ENCODE data around the gene RCOR2. TPM values are rescaled to one million over a fixed set of nuclear protein-coding genes. Genes with fewer than 3 reads are reported as not detected.
A peak's percentile ranks its signal among the peaks of the same experiment; 100 is the strongest.

Gene RCOR2
- total RNA-seq, 2 experiments from 2014 or later = 0.17 to 0.19 TPM

GRCh38 chr11:63882555-63883242 lies 34.3 kb downstream of the RCOR2 start:
- Mint-ChIP-seq H3K9me3 (no peaks in the 10 kb centered on the region), H3K36me3 (ENCODE audit: low read depth) (peaks cover 7% of the 10 kb centered on the region), H3K27ac (no peak overlapping the region), H3K4me3 (no peak overlapping the region), H3K27me3 (ENCODE audit: low read depth) (no peaks in the 10 kb centered on the region), H3K4me1 (ENCODE audit: low read depth) (peaks cover 82% of the 10 kb centered on the region)
- no peak for DNase-seq
- intact Hi-C loops (cut with micrococcal nuclease) = no loop called here
- CTCF ChIA-PET = interaction anchor here (0.6 to 4.0 kb wide), 7 partner anchors 9 to 315 kb away, joined by 3 to 18 read pairs (median 5); no protein-coding TSS in a partner anchor

GRCh38 chr11:63880403-63880790 lies 36.6 kb downstream of the RCOR2 start:
- H3K4me1 Mint-ChIP-seq (ENCODE audit: low read depth) = peaks cover 81% of the 10 kb centered on the region
- H3K27me3 Mint-ChIP-seq (ENCODE audit: low read depth) = no peaks in the 10 kb centered on the region
- H3K27ac Mint-ChIP-seq = no peak overlapping the region
- DNase-seq = peak; percentile 19
- no peaks in the 10 kb centered on the region for H3K9me3 Mint-ChIP-seq
- H3K4me3 Mint-ChIP-seq = no peak overlapping the region
- intact Hi-C loops (cut with micrococcal nuclease) = loop anchor here (1.0 kb wide), 1 partner anchor 8 kb away; no protein-coding TSS in a partner anchor
- CTCF ChIA-PET = interaction anchor here (0.6 kb wide), 1 partner anchor 26 kb away, joined by 3 read pairs; no protein-coding TSS in a partner anchor
- H3K36me3 Mint-ChIP-seq (ENCODE audit: low read depth) = peaks cover 7% of the 10 kb centered on the region

- no peaks in the 10 kb centered on the region for H3K9me3 Mint-ChIP-seq
- H3K27ac Mint-ChIP-seq = no peak overlapping the region
- no peaks in the 10 kb centered on the region for H3K27me3 Mint-ChIP-seq (ENCODE audit: low read depth)
- no peak overlapping the region for H3K4me3 Mint-ChIP-seq
- DNase-seq = no peak
- peaks cover 7% of the 10 kb centered on the region for H3K36me3 Mint-ChIP-seq (ENCODE audit: low read depth)
- intact Hi-C loops (cut with micrococcal nuclease) = loop anchor here (1.0 kb wide), 1 partner anchor 7 kb away; no protein-coding TSS in a partner anchor
- peaks cover 79% of the 10 kb centered on the region for H3K4me1 Mint-ChIP-seq (ENCODE audit: low read depth)
- CTCF ChIA-PET = interaction anchor here (0.6 kb wide), 1 partner anchor 25 kb away, joined by 3 read pairs; no protein-coding TSS in a partner anchor
These were observed 37.2 kb downstream of the RCOR2 start for GRCh38 chr11:63879598-63880402.

GRCh38 chr11:63877658-63878241 lies 39.2 kb downstream of the RCOR2 start:
- Mint-ChIP-seq H3K4me1 (ENCODE audit: low read depth) (peaks cover 78% of the 10 kb centered on the region), H3K27ac (no peak overlapping the region), H3K27me3 (ENCODE audit: low read depth) (no peaks in the 10 kb centered on the region), H3K36me3 (ENCODE audit: low read depth) (peaks cover 3% of the 10 kb centered on the region), H3K4me3 (no peak overlapping the region), H3K9me3 (no peaks in the 10 kb centered on the region)
- intact Hi-C loops (cut with micrococcal nuclease) = no loop called here
- no peak for DNase-seq
- CTCF ChIA-PET = interaction anchor here (0.9 kb wide), 2 partner anchors 41 to 43 kb away, joined by 3 to 4 read pairs; no protein-coding TSS in a partner anchor

DNA sequence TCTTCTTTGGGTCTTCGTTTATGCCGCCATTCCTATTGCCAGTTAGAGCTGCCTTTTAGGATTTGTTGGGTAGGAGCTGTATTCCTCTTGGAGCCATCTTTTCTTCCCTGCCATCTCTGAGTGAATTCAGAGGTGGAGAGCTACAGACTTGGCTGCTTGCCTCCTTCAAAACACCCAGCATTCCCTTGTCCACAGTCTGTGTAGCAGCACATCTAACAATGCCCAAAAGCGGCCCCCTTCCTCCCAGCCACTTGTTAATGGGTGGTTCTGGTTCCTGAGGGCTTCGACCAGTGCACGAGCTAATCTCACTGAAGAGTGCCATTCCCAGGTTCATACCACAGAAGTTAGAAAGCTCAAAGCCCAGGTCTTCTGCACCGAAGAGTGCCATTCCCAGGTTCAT lies 40.3 kb downstream of the RCOR2 start:
- no peaks in the 10 kb centered on the region for H3K27me3 Mint-ChIP-seq (ENCODE audit: low read depth)
- no peak for DNase-seq
- H3K9me3 Mint-ChIP-seq = no peaks in the 10 kb centered on the region
- H3K4me3 Mint-ChIP-seq = no peak overlapping the region
- intact Hi-C loops (cut with micrococcal nuclease) = no loop called here
- no peak overlapping the region for H3K27ac Mint-ChIP-seq
- peaks cover 80% of the 10 kb centered on the region for H3K4me1 Mint-ChIP-seq (ENCODE audit: low read depth)
- peaks cover 3% of the 10 kb centered on the region for H3K36me3 Mint-ChIP-seq (ENCODE audit: low read depth)
- CTCF ChIA-PET = interaction anchor here (1.5 to 1.6 kb wide), 2 partner anchors 8 to 10 kb away, joined by 3 to 6 read pairs; no protein-coding TSS in a partner anchor

DNA sequence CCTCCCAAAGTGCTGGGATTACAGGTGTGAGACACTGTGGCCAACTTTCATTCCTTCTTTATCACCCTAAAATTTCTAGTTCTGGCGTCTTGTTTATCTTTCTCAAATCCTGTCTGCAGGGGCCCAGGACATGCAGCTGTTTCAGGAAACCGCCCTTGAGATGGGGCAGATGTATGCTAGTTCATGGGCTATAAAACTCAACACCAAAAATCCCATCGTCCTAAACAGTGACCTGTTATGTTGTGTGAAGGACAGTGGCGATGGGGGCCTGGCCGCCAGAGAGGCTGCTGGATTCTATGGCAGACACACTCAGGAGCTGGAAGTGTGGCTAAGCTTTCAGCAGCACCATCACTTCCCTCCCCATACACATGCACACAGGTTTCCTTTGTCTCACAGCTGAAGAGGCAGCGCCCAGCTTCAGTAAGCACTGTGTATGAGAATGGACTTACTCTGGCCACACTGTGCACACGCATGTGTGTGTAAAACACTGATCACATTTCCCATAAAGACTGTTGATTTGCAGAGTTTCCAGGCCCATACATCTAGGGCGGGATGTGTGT lies 41.4 kb downstream of the RCOR2 start:
- CTCF ChIA-PET = interaction anchor here (0.6 to 1.6 kb wide), 4 partner anchors 9 to 32 kb away, joined by 3 to 6 read pairs (median 3); no protein-coding TSS in a partner anchor
- H3K4me1 Mint-ChIP-seq (ENCODE audit: low read depth) = peaks cover 78% of the 10 kb centered on the region

GRCh38 chr11:63874511-63874910 lies 42.5 kb downstream of the RCOR2 start:
- H3K4me3 Mint-ChIP-seq = no peak overlapping the region
- no peak for DNase-seq
- intact Hi-C loops (cut with micrococcal nuclease) = no loop called here
- no peaks in the 10 kb centered on the region for H3K27me3 Mint-ChIP-seq (ENCODE audit: low read depth)
- H3K27ac Mint-ChIP-seq = no peak overlapping the region
- CTCF ChIA-PET = interaction anchor here (3.3 kb wide), 1 partner anchor 38 kb away, joined by 15 read pairs; no protein-coding TSS in a partner anchor
- H3K4me1 Mint-ChIP-seq (ENCODE audit: low read depth) = peaks cover 78% of the 10 kb centered on the region
- H3K36me3 Mint-ChIP-seq (ENCODE audit: low read depth) = peaks cover 6% of the 10 kb centered on the region
- no peaks in the 10 kb centered on the region for H3K9me3 Mint-ChIP-seq

More for the DNA sequence above, 41.4 kb downstream of the RCOR2 start:
- H3K27me3 Mint-ChIP-seq (ENCODE audit: low read depth) = no peaks in the 10 kb centered on the region
- DNase-seq = no peak
- no peaks in the 10 kb centered on the region for H3K9me3 Mint-ChIP-seq
- H3K4me3 Mint-ChIP-seq = no peak overlapping the region
- intact Hi-C loops (cut with micrococcal nuclease) = no loop called here
- H3K36me3 Mint-ChIP-seq (ENCODE audit: low read depth) = peaks cover 5% of the 10 kb centered on the region
- no peak overlapping the region for H3K27ac Mint-ChIP-seq

- H3K4me3 Mint-ChIP-seq = no peak overlapping the region
- CTCF ChIA-PET = interaction anchor here (0.6 to 3.3 kb wide), 3 partner anchors 10 to 37 kb away, joined by 3 to 15 read pairs (median 8); no protein-coding TSS in a partner anchor
- intact Hi-C loops (cut with micrococcal nuclease) = no loop called here
These were observed 43.7 kb downstream of the RCOR2 start for GRCh38 chr11:63873311-63873710.

DNA sequence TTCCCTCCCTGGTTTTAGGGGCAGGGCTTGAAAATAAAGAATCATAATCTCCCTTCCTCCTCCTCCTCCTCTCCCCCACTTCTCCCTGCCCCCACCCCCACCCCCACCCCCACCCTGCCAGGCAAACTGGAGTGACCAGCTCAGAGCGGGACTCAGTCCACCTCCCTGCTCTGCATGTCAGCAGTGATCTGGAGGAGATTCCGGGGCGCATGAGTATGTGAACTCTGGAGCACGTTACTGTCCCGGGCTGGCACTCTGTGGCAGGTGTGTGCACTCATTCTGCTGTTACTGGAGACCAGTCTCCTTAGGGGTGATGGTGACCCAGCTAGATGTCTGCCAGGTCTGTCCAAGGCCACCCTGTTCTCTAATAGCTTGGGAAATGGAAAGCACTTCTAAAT lies 44.2 kb downstream of the RCOR2 start:
- Mint-ChIP-seq H3K4me1 (ENCODE audit: low read depth) (peaks cover 77% of the 10 kb centered on the region), H3K36me3 (ENCODE audit: low read depth) (peaks cover 3% of the 10 kb centered on the region), H3K27me3 (ENCODE audit: low read depth) (no peaks in the 10 kb centered on the region), H3K4me3 (no peak overlapping the region), H3K27ac (no peak overlapping the region), H3K9me3 (no peaks in the 10 kb centered on the region)
- CTCF ChIA-PET = interaction anchor here (1.3 to 3.3 kb wide), 3 partner anchors 10 to 36 kb away, joined by 6 to 15 read pairs (median 8); no protein-coding TSS in a partner anchor
- DNase-seq = no peak
- intact Hi-C loops (cut with micrococcal nuclease) = loop anchor here (1.0 kb wide), 1 partner anchor 8 kb away; no protein-coding TSS in a partner anchor

More at GRCh38 chr11:63873311-63873710, 43.7 kb downstream of the RCOR2 start:
- peaks cover 6% of the 10 kb centered on the region for H3K36me3 Mint-ChIP-seq (ENCODE audit: low read depth)
- H3K9me3 Mint-ChIP-seq = no peaks in the 10 kb centered on the region
- no peaks in the 10 kb centered on the region for H3K27me3 Mint-ChIP-seq (ENCODE audit: low read depth)
- no peak for DNase-seq
- no peak overlapping the region for H3K27ac Mint-ChIP-seq
- peaks cover 78% of the 10 kb centered on the region for H3K4me1 Mint-ChIP-seq (ENCODE audit: low read depth)

DNA sequence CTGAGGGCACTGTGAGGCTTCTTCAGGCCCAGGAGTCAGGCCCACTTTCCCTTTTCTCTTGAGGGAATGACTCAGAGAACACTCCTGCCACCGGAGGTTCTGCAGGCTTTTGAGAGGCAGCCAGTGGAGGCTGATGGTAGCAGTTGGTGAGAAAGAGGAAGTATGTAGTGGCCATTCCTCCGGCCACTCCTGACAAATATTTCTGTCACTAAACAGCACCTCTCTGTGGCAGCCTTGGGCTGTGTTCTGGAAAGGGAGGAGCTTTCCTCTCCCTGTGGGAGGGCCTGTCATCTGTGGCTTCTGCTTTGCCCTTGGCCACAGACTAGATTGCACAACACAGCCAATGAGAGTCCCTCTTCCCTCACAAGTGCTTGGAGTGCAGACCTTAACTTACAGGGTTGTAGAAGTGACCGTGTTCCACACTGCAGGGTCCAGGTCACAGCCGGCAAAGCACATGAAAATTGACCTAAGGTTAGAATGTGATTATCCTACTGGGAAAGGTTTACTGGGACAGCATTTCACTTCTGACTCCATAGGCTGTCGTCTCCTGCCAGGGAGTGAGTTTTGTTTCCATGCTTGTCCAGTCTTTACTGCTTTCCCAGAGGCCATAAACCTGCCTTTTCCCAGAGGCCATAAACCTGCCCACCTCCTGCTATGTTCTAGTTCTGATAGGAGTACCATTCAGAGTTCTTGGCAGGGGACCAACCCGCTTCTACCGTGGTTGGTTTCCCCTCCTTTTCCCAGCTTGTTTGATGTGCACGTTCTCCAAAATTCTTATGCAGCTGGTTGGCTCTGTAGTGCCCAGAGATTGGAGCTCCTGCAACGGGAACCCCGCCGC lies 44.8 kb downstream of the RCOR2 start:
- DNase-seq = peak; percentile 61
- no peak overlapping the region for H3K4me3 Mint-ChIP-seq
- no peaks in the 10 kb centered on the region for H3K9me3 Mint-ChIP-seq
- no peaks in the 10 kb centered on the region for H3K27me3 Mint-ChIP-seq (ENCODE audit: low read depth)
- H3K4me1 Mint-ChIP-seq (ENCODE audit: low read depth) = peaks cover 78% of the 10 kb centered on the region
- intact Hi-C loops (cut with micrococcal nuclease) = loop anchor here (1.0 kb wide), 1 partner anchor 8 kb away; no protein-coding TSS in a partner anchor
- CTCF ChIA-PET = interaction anchor here (1.3 to 3.3 kb wide), 3 partner anchors 11 to 35 kb away, joined by 6 to 15 read pairs (median 8); no protein-coding TSS in a partner anchor
- peaks cover 3% of the 10 kb centered on the region for H3K36me3 Mint-ChIP-seq (ENCODE audit: low read depth)
- no peak overlapping the region for H3K27ac Mint-ChIP-seq

Measured in activated naive CD4-positive, alpha-beta T cell treated with anti-CD3 and anti-CD28 coated beads for 36 hours (primary cell).